Measurements from ENCODE around the gene EPHB2.

EPHB2 gene

GRCh38 chr1:22752339-22752738 is 41.7 kb downstream of the EPHB2 start:
- no peak for DNase-seq

- DNase-seq: no peak
These were observed 42.9 kb downstream of the EPHB2 start for GRCh38 chr1:22753481-22753971.

GRCh38 chr1:22754106-22754768 is 43.6 kb downstream of the EPHB2 start:
- DNase-seq: no peak

- DNase-seq: no peak
These were observed 44.2 kb downstream of the EPHB2 start for GRCh38 chr1:22754824-22755223.

DNA sequence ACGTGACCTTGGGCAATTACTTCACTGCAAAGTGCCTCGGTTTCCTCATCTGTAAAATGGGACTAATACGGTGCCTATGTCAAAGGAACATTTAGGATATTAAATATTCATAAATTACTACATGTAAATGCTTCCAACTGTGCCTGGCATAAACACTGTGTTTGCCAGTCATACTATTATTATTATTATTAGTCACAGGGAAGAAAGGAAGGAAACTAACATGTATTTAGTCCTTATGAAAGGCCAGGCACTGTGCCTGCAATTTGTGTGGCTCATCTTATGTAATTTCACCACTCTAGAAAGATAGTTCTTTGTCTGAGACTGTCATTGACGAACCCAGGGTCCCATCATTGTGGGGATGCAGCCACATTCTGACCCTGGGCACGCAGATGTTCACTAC is 45.0 kb downstream of the EPHB2 start:
- no peak for DNase-seq

- no peak for DNase-seq
These were observed 45.6 kb downstream of the EPHB2 start for GRCh38 chr1:22756125-22756735.

GRCh38 chr1:22760455-22760854 is 49.8 kb downstream of the EPHB2 start:
- no peak for DNase-seq

GRCh38 chr1:22761101-22761500 is 50.5 kb downstream of the EPHB2 start:
- no peak for DNase-seq

DNA sequence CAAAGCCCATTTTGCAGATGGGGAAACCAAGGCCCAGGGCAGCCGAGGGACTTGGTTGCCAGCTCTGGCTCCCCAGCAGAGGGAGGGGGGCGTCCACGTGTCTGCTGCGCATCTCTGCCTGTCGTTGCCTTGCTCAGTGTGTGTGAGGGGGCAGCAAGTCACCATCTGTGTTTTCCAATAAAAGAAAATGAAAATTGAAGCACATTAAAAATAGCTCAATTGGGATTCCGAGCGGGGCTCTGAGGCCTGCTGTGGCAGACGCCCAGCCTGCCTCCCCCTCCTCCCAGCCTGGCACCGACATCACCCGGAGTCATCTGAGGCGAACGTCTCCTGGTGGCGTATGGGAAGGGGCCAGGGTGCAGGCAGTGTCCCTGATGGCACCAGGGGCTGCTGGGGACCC is 51.2 kb downstream of the EPHB2 start:
- no peak for DNase-seq

DNA sequence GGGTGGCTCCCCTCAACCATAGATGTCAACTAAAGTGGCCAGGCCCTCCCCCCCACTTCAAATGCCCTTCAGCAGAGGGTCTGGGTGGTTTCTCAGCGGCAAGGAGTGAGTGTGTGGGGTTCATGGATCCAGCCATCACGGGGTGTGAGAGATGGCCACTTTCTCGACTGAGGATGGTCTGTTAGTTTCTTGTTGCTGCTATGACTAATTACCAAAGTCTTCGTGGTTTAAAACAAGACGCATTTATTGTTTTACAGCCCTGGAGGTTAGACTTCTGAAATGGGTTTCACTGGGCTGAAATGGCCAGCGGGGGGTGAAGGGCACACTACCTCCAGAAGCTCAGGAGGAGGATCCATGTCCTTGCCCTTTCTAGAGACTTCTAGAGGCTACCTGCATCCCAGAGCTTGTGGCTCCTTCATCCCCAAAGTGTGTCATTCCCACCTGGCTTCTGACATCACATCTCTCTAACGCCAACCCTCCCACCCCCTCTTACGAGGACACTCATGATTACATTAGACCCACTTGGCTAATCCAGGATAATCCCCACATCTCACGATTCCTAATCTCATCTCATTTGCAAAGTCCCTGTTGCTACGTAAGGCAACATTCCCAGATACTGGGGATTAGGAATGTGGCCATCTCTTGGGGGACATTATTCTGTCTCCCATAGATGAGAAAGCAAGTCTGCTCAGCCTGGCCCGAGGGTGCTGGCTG is 53.0 kb downstream of the EPHB2 start:
- DNase-seq: no peak

- no peak for DNase-seq
These were observed 57.2 kb downstream of the EPHB2 start for GRCh38 chr1:22767852-22768251.

DNA sequence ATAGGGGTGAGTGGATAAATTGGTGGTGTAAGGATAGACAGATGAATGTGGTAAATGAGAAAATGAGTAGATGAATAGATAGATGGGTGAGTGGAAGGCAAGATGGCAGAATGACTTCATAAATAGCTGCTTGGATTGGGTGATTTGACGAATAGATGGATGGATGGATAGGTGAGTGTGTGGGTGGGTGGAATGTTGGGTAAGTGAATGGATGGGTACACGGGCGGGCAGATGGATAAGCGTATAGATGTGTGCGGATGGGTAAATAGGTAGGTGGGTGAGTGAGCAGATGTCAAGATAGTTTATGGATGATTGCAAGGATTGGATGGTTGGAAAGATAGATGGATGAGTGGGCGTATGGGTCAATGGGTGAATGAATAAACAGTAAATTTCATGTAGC is 59.3 kb downstream of the EPHB2 start:
- no peak for DNase-seq

DNA sequence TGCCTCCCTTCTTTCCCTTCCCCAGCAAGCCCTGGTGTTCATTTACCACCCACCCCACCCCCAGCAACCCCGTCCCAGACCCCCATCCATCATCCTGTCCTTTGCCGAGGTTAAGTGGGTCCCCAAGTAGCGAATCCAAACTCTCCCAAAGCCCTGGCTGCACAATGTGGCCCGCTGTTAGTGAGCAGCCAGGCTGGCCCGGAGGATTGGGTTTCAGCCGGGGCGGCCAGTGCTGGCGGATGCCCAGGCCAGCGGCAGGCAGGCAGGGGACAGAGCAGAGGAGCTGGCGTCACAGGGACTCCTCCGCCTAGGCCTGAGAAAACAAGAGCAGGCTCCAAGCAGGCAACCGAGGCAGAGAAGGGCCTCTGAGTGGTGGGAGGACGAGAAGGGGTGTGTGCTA is 61.4 kb downstream of the EPHB2 start:
- no peak for DNase-seq

DNA sequence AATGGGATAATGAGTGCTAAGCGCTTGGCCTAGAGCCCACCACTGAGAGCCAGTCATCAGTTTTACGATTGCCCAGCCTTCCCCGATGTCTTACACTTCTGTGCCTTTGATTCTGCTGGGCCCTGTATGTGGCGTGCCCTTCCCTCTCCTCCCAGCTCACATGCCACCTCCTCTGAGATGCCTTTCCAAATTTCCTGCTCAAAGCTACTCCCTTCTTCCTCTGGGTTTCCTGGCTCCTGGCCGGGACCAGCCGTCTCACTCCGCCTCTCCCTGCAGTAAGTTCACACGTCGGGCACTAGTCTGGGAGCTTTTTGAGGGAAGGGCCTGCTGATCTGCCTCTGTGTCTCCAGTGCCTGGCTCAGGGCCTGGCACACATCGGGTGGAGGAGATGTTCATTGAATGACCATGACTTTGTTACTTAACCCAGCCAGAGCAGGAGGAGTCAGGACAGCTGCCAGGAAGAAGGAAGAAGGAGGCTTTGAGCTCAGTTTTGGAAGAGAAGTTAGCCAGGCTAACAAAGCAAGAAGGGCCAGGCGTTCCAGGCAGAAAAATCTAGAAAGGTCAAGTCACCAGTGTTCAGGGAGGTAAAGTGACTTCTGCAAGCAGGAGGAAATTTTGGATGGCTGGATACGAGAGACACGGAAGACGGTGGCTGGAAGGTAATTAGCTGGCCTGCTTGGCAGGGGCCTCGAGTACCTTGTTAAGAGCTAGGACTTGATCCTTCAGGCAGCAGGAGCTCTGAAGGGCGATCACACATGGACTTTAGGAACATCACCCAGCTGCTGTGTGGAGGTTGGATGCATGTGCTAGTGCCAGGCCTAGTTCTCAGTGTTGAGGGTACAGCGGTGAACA is 63.6 kb downstream of the EPHB2 start:
- DNase-seq: no peak

- no peak for DNase-seq
These were observed 64.2 kb downstream of the EPHB2 start for GRCh38 chr1:22774833-22775182.

GRCh38 chr1:22775478-22775877 is 64.8 kb downstream of the EPHB2 start:
- no peak for DNase-seq

DNA sequence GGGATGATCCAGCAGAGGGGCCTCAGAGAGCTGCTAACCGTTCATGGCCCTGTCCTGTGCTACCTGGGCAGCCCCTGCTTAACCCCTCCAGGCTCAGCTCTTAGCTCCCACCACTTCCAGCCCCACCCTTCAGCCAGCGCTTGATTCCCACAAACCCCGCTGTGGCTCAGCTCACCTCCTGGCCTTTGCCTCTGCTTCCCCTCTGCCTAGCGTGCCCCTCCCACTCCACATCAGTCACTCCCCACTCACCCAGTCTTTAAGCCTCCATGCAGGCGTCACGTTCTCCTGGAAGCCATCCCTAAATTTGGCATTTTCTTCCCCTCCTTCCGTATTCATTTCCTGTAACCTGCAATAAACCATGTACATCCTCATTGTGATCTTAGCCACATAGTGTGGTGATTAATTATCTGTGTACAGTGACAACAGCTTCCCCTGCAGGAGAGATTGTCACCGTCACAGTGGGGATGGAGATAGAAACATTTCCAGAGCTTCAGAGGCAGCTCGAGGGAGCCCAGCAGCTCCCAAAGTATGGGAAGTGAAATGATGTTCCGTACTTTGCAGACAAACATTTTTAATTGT is 65.5 kb downstream of the EPHB2 start:
- DNase-seq: peak; percentile 9

DNA sequence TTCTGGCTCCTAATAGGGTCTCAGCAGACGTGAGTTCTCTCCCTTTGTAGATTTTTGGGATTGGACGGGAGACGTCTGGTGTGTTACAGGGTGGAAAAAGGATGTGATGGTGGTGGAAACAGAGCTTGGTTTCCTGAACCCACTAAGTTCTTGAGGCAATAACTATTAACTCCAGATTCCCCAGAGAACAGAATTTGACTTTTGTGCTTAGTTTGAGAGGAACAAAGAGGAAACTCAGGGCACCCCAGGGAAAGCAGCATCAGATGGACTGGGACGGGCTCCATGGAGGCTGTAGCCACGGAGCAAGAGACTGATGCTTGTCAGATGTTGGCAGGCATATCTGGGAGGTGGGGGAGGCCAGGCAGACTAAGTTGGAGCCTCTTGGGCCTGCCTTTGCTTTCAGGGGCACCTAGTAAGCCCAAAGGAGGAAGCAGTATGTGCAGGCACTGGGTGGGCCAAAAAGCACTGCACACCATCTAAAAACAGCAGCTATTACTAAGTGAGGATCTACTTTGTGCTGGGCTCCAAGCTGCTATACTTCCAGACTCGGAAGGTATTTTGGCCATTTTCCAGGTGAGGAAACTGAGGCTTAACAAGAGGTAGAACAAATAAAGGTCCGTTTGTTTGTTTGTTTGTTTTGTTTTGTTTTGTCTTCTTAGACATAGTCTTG is 66.9 kb downstream of the EPHB2 start:
- DNase-seq: no peak

DNA sequence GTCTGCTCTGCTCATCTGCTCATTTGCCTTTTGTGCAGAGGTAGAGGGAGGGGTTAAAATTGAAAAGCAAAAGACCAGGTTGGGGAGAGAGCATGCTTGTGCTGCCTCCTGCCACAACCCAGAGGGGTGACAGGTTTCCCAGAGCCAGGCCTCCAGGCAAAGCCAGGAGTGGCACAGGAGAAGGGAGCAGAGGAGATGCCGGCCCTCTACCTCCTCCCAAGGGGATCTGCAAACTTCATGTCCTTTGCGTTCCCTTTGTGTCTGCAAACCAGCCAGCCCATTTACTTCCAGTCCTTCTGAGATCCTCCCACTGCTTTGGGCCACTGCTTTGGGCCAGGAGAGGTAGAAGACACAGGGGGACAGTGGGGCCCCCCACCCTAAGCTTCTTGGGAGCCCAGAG is 67.8 kb downstream of the EPHB2 start:
- no peak for DNase-seq

DNA sequence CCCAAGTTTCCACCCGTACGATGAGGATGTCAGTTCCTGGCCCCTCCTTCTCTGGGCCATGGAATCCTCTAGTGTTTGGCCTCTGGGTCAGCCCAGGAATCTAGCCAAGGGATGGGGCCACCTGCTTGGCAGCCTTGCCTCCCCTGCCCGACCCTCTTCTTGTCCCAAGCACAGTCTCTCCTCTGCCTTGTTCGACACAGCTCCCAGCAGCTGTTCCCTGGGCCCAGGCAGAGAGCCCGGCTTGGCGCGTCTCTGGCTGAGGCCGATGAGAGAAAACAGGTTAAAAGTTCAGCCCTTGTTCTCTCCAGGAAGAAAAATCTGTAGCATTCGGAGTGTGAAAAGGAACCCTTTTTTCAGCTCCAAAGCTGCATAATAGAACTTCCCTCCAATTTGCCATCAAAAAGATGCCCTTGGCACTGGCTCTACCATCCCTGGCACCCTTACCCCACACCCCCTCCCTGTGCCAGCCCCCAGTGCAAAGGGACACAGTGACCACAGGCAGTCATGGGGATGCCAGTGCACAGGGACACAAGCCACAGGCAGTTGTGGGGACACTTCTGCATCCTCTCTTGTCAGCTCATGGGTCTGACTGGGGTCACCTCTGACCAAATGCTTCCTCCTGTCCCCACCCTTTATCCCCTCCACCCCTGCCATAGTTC is 68.4 kb downstream of the EPHB2 start:
- no peak for DNase-seq

DNA sequence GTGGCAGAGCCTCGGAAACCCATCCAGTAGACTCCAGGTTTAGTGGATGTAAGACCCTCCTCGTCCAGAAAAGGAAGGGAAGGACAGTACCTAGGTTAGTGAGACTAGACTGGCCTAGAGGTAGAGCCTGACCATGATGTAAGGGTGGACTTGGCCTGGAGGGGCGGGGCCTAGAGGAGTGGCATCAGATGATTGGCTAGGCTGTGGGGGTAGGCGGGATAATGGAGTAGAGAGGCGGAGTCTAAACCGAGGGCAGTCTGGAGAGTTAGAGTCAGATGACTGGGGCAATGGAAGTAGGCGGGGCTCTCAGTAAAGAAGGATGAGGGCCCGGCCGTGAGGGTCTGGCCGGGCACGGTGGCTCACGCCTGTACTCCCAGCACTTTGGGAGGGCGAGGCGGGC is 70.1 kb downstream of the EPHB2 start:
- peak; percentile 44 for DNase-seq

GRCh38 chr1:22781483-22781882 is 70.8 kb downstream of the EPHB2 start:
- no peak for DNase-seq

Data from hematopoietic multipotent progenitor cell treated with erythropoietin and hydrocortisone succinate and interleukin-3 and kit ligand, for 4 days (in vitro differentiated cells).